Measurements from ENCODE around the gene KRTAP10-1. TPM values are rescaled to one million over a fixed set of nuclear protein-coding genes. Genes with fewer than 3 reads are reported as not detected.

The KRTAP10-1 gene
- total RNA-seq, 1 experiment from 2014 or later = not detected

DNA sequence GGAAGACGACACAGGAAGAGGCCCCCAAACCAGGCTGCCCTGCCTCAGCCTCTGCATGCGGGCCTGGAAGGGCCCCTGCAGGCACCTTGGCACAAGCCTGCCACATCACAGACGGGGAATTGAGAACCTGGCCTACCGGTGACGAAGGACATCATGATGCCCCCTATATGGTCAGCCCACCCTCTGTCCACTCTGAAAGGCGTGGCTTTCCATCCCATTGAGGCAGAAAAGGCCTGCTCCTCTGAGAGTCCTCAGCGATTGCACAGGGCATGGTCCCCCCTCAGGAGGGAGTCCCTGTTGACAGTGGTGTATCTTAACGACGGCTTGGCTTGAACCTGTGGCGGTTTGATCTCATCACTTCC is 11.4 kb downstream of the KRTAP10-1 start:
- no peaks in the 10 kb centered on the region for H3K36me3 Mint-ChIP-seq (ENCODE audit: insufficient read depth, unreplicated experiment)
- no peak overlapping the region for H3K27ac Mint-ChIP-seq (ENCODE audit: low read depth, unreplicated experiment)
- peaks cover 12% of the 10 kb centered on the region for H3K27me3 Mint-ChIP-seq (ENCODE audit: insufficient read depth, unreplicated experiment)
- H3K4me3 Mint-ChIP-seq (ENCODE audit: unreplicated experiment) = no peak overlapping the region
- DNase-seq (ENCODE audit: unreplicated experiment) = no peak
- BruUV-seq (replicated peaks) = no TSS peak
- H3K9me3 Mint-ChIP-seq (ENCODE audit: unreplicated experiment) = peaks cover 9% of the 10 kb centered on the region
- CTCF ChIA-PET = no interaction called here
- intact Hi-C loops (cut with micrococcal nuclease) = no loop called here
- H3K4me1 Mint-ChIP-seq (ENCODE audit: insufficient read depth, unreplicated experiment) = peaks cover 6% of the 10 kb centered on the region
- TF ChIP-seq, protein P1, sequence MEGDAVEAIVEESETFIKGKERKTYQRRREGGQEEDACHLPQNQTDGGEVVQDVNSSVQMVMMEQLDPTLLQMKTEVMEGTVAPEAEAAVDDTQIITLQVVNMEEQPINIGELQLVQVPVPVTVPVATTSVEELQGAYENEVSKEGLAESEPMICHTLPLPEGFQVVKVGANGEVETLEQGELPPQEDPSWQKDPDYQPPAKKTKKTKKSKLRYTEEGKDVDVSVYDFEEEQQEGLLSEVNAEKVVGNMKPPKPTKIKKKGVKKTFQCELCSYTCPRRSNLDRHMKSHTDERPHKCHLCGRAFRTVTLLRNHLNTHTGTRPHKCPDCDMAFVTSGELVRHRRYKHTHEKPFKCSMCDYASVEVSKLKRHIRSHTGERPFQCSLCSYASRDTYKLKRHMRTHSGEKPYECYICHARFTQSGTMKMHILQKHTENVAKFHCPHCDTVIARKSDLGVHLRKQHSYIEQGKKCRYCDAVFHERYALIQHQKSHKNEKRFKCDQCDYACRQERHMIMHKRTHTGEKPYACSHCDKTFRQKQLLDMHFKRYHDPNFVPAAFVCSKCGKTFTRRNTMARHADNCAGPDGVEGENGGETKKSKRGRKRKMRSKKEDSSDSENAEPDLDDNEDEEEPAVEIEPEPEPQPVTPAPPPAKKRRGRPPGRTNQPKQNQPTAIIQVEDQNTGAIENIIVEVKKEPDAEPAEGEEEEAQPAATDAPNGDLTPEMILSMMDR (IDR thresholded peaks at IDR 0.05; ENCODE audit: unreplicated experiment) = no peak
- POLR2A ChIA-PET = no interaction called here

DNA sequence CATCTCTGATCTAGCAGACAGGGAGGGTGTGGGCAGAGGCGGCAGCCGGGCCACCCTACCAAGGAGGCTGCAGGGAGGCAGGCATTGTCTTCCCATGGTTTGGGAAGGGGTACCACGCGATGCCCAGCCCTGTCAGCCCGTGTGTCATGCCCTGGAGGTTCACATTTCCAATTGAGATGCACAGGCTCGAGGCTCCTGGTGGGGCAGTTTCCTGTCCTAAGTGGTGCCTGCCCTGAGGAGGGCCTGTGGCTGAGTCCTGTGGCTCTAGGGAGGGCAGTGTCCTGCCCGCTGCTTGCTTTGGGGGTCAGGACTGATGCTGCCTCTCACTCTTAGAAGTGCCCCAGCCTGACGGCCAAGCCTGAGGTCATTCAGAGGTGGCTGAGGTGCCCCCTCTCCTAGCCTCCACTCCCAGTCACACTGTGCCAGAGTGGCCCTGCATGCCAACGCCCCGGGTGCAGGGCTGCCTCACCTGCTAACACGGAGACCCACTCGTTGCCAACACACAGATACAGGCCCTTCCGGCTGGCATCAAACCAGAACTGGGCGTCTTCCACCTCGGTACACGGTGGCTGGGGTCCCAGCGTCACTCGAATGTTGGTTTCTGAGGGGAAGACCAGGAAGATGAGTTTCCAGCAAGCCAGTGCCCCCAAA is 11.9 kb downstream of the KRTAP10-1 start:
- no peaks in the 10 kb centered on the region for H3K36me3 Mint-ChIP-seq (ENCODE audit: insufficient read depth, unreplicated experiment)
- H3K27me3 Mint-ChIP-seq (ENCODE audit: insufficient read depth, unreplicated experiment) = peaks cover 12% of the 10 kb centered on the region
- H3K9me3 Mint-ChIP-seq (ENCODE audit: unreplicated experiment) = peaks cover 9% of the 10 kb centered on the region
- POLR2A ChIA-PET = no interaction called here
- H3K4me3 Mint-ChIP-seq (ENCODE audit: unreplicated experiment) = no peak overlapping the region
- H3K27ac Mint-ChIP-seq (ENCODE audit: low read depth, unreplicated experiment) = no peak overlapping the region
- CTCF ChIA-PET = no interaction called here
- TF ChIP-seq, protein P1 (IDR thresholded peaks at IDR 0.05; ENCODE audit: unreplicated experiment) = no peak
- no TSS peak for BruUV-seq (replicated peaks)
- intact Hi-C loops (cut with micrococcal nuclease) = no loop called here
- H3K4me1 Mint-ChIP-seq (ENCODE audit: insufficient read depth, unreplicated experiment) = peaks cover 6% of the 10 kb centered on the region
- no peak for DNase-seq (ENCODE audit: unreplicated experiment)

DNA sequence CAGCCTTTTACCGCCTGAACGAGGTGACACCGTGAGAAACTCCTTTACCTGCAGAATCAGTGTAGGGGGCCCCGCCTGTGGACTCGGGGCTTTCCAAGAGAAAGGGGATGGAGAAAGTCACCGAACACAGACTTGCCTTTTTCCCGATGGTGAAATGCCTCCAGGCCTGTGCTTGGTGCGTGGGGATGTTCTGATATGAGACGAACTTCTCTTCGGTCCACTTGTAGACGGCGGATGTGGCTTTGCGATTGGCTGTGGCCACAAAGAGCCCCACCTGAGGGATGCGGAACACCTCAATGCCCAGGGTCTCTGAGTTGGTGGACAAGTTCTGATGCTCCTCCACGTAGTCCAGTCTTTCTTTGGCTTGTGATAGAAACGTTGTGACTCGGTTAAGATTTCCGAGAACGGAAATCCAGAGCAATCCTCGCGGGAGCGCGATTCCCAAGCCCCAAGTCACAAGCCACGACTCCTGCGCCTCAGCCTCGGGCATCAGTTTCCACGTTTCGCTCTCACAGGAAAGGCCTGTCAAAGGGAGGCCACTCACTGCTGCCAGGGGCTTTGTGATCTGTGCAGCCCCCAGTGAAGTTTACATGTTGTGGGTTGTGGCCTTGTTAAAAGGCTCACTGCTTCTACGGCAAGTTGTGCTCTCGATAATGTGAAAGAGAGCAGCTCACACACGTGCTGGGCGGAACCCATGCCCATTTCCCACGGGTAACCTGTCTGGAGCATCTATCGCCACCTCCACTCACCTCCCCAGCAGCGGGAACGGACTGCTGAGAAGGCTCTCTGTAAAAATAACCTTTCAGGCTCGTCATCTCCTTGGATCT is 12.6 kb downstream of the KRTAP10-1 start:
- Mint-ChIP-seq H3K4me1 (ENCODE audit: insufficient read depth, unreplicated experiment) (peaks cover 6% of the 10 kb centered on the region), H3K36me3 (ENCODE audit: insufficient read depth, unreplicated experiment) (no peaks in the 10 kb centered on the region), H3K4me3 (ENCODE audit: unreplicated experiment) (no peak overlapping the region), H3K9me3 (ENCODE audit: unreplicated experiment) (peaks cover 9% of the 10 kb centered on the region), H3K27ac (ENCODE audit: low read depth, unreplicated experiment) (no peak overlapping the region), H3K27me3 (ENCODE audit: insufficient read depth, unreplicated experiment) (peaks cover 12% of the 10 kb centered on the region)
- TF ChIP-seq, protein P1 (IDR thresholded peaks at IDR 0.05; ENCODE audit: unreplicated experiment) = no peak
- no peak for DNase-seq (ENCODE audit: unreplicated experiment)
- ChIA-PET POLR2A (no interaction called here), CTCF (no interaction called here)
- intact Hi-C loops (cut with micrococcal nuclease) = no loop called here
- no TSS peak for BruUV-seq (replicated peaks)

DNA sequence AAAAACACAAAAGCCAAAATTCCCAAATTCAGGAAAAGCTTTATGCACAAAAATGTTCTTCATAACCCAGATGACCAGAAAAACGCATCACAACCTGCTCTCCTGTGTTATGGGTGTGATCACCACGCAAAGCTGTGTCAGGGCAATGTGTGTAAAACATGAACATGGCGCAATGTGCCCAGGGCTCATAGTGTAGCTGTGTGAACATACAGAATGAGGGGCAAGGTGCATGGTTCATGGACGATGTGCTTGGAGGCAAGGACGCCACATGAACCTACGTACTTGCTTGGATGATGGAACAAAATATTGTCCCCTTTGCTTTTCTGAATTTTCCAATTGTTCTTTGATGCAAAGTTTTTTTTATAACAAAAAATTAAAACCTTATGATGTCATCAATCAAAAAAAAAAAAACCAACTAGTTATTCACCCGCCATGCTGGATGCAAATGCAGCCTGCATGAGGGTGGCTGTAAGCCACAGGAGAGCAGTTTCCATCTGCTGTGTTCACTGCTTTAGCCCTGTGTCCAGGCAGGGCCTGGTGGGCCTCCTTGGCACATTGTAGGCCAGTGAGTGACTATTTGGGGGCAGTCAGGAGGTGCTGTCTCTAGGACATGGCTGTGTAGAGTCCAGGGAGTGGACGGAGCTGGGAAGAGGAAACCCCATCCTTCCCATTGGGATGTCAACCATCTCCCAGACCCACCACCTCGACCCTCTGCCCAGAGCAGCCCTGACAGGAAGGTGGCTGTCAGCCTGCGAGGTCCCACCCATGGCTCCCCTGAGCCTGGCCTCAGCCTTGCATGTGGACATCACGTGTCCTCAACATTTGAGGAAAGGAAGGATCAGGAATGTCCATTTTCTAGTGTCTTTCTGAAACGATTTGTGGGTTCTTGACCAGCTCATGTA is 13.6 kb downstream of the KRTAP10-1 start:
- no peak overlapping the region for H3K4me3 Mint-ChIP-seq (ENCODE audit: unreplicated experiment)
- no peaks in the 10 kb centered on the region for H3K4me1 Mint-ChIP-seq (ENCODE audit: insufficient read depth, unreplicated experiment)
- BruUV-seq (replicated peaks) = no TSS peak
- CTCF ChIA-PET = no interaction called here
- intact Hi-C loops (cut with micrococcal nuclease) = no loop called here
- no peaks in the 10 kb centered on the region for H3K36me3 Mint-ChIP-seq (ENCODE audit: insufficient read depth, unreplicated experiment)
- H3K9me3 Mint-ChIP-seq (ENCODE audit: unreplicated experiment) = peaks cover 9% of the 10 kb centered on the region
- no peak overlapping the region for H3K27ac Mint-ChIP-seq (ENCODE audit: low read depth, unreplicated experiment)
- POLR2A ChIA-PET = no interaction called here
- H3K27me3 Mint-ChIP-seq (ENCODE audit: insufficient read depth, unreplicated experiment) = peaks cover 12% of the 10 kb centered on the region
- TF ChIP-seq, protein P1 (IDR thresholded peaks at IDR 0.05; ENCODE audit: unreplicated experiment) = no peak
- no peak for DNase-seq (ENCODE audit: unreplicated experiment)

Data from MCF 10A (cell line).